A549 (cell line): ENCODE results near the gene TLR3. TPM values are rescaled to one million over a fixed set of nuclear protein-coding genes. Genes with fewer than 3 reads are reported as not detected.

Experiments
- ATAC-seq, 2 experiments: fragments of 200-7000 bp in 1 of 2; fragments of >200 bp in 1 of 2; cut with Nextera tagmentation in 1 of 2; cut with Tn5 transposase in 1 of 2; 3 replicates each; pipeline versions ENCODE4 v1.8.0 to v1.9.1; 2018 to 2020; ENCODE audit warnings: mild to moderate bottlenecking in 1 of 2, moderate library complexity in 1 of 2
- CTCF ChIA-PET: fragments of 300-600 bp; sonication (Branson Sonifier 250); formaldehyde crosslinking; extraction: SDS; loops from one replicate; lab custom pipeline; 2021; ENCODE audit warnings: antibody characterized with exemption, inconsistent platforms; lab: Yijun Ruan, JAX
- POLR2A ChIA-PET: fragments of 350-600 bp; formaldehyde crosslinking; extraction: SDS; loops from one replicate; lab custom pipeline; 2021; ENCODE audit warnings: antibody characterized with exemption, inconsistent platforms; lab: Yijun Ruan, JAX
- DNase-seq, 2 experiments: peaks; one replicate each; pipeline versions ENCODE4 v3.0.0 to v3.0.0-alpha.2; 2011 to 2016; ENCODE audit warnings: low read depth in 1 of 2, low spot score in 1 of 2
- FAIRE-seq: peaks from 2 replicates; lab custom pipeline; 2011; peaks lifted over from hg19 to GRCh38; lab: Jason Lieb, UNC
- H3K27ac ChIP-seq, 2 experiments: fragments of >200 bp; sonication (Bioruptor Twin); formaldehyde crosslinking; 3 replicates each; pipeline ENCODE4 v1.5.1; 2016 to 2017
- H3K4me1 ChIP-seq: fragments of >200 bp; sonication (Bioruptor Twin); formaldehyde crosslinking; 3 replicates; pipeline ENCODE4 v1.6.1; 2016
- H3K4me2 ChIP-seq: fragments of >200 bp; sonication (Bioruptor Twin); formaldehyde crosslinking; 3 replicates; pipeline ENCODE4 v1.6.1; 2016
- H3K4me3 ChIP-seq: fragments of >200 bp; sonication (Bioruptor Twin); formaldehyde crosslinking; 3 replicates; pipeline ENCODE4 v1.5.1; 2016
- H3K9me3 ChIP-seq: fragments of >200 bp; sonication (Bioruptor Twin); formaldehyde crosslinking; 3 replicates; pipeline ENCODE4 v1.6.1; 2016
- CBX8 ChIP-seq: fragments of 200-600 bp; sonication (generic); IDR thresholded peaks from 2 replicates; pipeline ENCODE4 v1.6.1; 2016
- CEBPB ChIP-seq, 2 experiments: fragments of >200 bp in 1 of 2; sonication (Bioruptor Twin) in 1 of 2; formaldehyde crosslinking in 1 of 2; IDR thresholded peaks; 2 replicates each; pipeline ENCODE4 v1.6.1; 2012 to 2016
- CHD2 ChIP-seq: fragments of 150-350 bp; IDR thresholded peaks from 2 replicates; pipeline ENCODE4 v1.6.1; 2014; ENCODE audit warnings: low read length; ENCODE audit not compliant: partially characterized antibody
- CHD4 ChIP-seq: fragments of 200-600 bp; sonication (generic); IDR thresholded peaks from 2 replicates; pipeline ENCODE4 v1.6.1; 2016; ENCODE audit warnings: antibody characterized with exemption, mild to moderate bottlenecking, borderline replicate concordance
- EHF ChIP-seq: fragments of 250-450 bp; sonication (Bioruptor Pico); IDR thresholded peaks from 2 replicates; pipeline ENCODE4 v1.5.0; 2020; ENCODE audit warnings: mild to moderate bottlenecking
- EP300 ChIP-seq, 2 experiments: fragments of >200 bp; sonication (Bioruptor Twin); formaldehyde crosslinking; IDR thresholded peaks; 2 replicates in 1 of 2; 3 replicates in 1 of 2; pipeline ENCODE4 v1.6.1; 2016 to 2017
- ESRRA ChIP-seq: fragments of 150-350 bp; IDR thresholded peaks from 2 replicates; pipeline ENCODE4 v1.6.1; 2014; ENCODE audit warnings: mild to moderate bottlenecking, low read length, borderline replicate concordance
- FOSB ChIP-seq: fragments of 250-450 bp; sonication (Bioruptor Pico); IDR thresholded peaks from 2 replicates; pipeline ENCODE4 v1.5.0; 2020; ENCODE audit warnings: mild to moderate bottlenecking, moderate library complexity
- FOSL2 ChIP-seq, 2 experiments: fragments of 450-650 bp in 1 of 2; fragments of >200 bp in 1 of 2; sonication (Bioruptor Twin) in 1 of 2; formaldehyde crosslinking; IDR thresholded peaks; 2 replicates each; pipeline versions ENCODE4 v1.5.0 to v1.6.1; 2016 to 2020; ENCODE audit warnings: mild to moderate bottlenecking in 1 of 2, moderate library complexity in 1 of 2
- FOXS1 ChIP-seq: fragments of 250-450 bp; sonication (Bioruptor Pico); IDR thresholded peaks from 2 replicates; pipeline ENCODE4 v1.5.0; 2020; ENCODE audit warnings: mild to moderate bottlenecking, moderate library complexity
- GATA3 ChIP-seq: IDR thresholded peaks from 2 replicates; pipeline ENCODE4 v1.6.1; 2012; ENCODE audit warnings: borderline replicate concordance
- HDAC2 ChIP-seq: fragments of 200-600 bp; sonication (generic); IDR thresholded peaks from 2 replicates; pipeline ENCODE4 v1.6.1; 2016
- HOXB13 ChIP-seq: fragments of 250-450 bp; sonication (Bioruptor Pico); IDR thresholded peaks from 2 replicates; pipeline ENCODE4 v1.5.0; 2020; ENCODE audit warnings: low read depth, mild to moderate bottlenecking, moderate library complexity
- JUN ChIP-seq, 2 experiments: fragments of >200 bp; sonication (Bioruptor Twin); formaldehyde crosslinking; IDR thresholded peaks; 2 replicates in 1 of 2; 3 replicates in 1 of 2; pipeline ENCODE4 v1.6.1; 2016 to 2017
- JUNB ChIP-seq: fragments of >200 bp; sonication (Bioruptor Twin); formaldehyde crosslinking; IDR thresholded peaks from 2 replicates; pipeline ENCODE4 v1.6.1; 2016
- NFE2L2 ChIP-seq: fragments of 150-350 bp; conservative IDR thresholded peaks from 2 replicates; pipeline ENCODE4 v1.6.1; 2014; ENCODE audit warnings: low read length
- NPAS2 ChIP-seq: fragments of 250-450 bp; sonication (Bioruptor Pico); IDR thresholded peaks from 2 replicates; pipeline ENCODE4 v1.8.0; 2022; ENCODE audit warnings: mild to moderate bottlenecking, moderate library complexity, borderline replicate concordance
- NR3C1 ChIP-seq: fragments of >200 bp; sonication (Bioruptor Twin); formaldehyde crosslinking; IDR thresholded peaks from 3 replicates; pipeline ENCODE4 v1.6.1; 2017
- POLR2A ChIP-seq: IDR thresholded peaks from 2 replicates; pipeline ENCODE4 v1.6.1; 2012; ENCODE audit warnings: mild to moderate bottlenecking, low read length
- POLR2AphosphoS2 ChIP-seq: conservative IDR thresholded peaks from 2 replicates; pipeline ENCODE4 v1.6.1; 2012; ENCODE audit warnings: low read length, improper control_type of control experiment, inconsistent platforms
- RAD21 ChIP-seq, 2 experiments: fragments of >200 bp in 1 of 2; sonication (Bioruptor Twin) in 1 of 2; formaldehyde crosslinking in 1 of 2; IDR thresholded peaks in 1 of 2; conservative IDR thresholded peaks in 1 of 2; 2 replicates in 1 of 2; 3 replicates in 1 of 2; pipeline ENCODE4 v1.6.1; 2012 to 2018; ENCODE audit warnings: inconsistent platforms in 1 of 2
- RNF2 ChIP-seq: fragments of 200-600 bp; sonication (generic); IDR thresholded peaks from 2 replicates; pipeline ENCODE4 v1.6.1; 2016; ENCODE audit warnings: low read depth, mild to moderate bottlenecking, antibody characterized with exemption, moderate library complexity, borderline replicate concordance
- SREBF2 ChIP-seq: fragments of 450-650 bp; IDR thresholded peaks from 2 replicates; pipeline ENCODE4 v1.6.1; 2014; ENCODE audit warnings: mild to moderate bottlenecking, moderate library complexity
- ZC3H11A ChIP-seq: fragments of 450-650 bp; IDR thresholded peaks from 2 replicates; pipeline ENCODE4 v1.6.1; 2014; ENCODE audit warnings: antibody characterized with exemption, mild to moderate bottlenecking
- WGBS: methylation state at CpG from one replicate; pipeline ENCODE4 v1.1.6; 2017; ENCODE audit errors: missing lambda C conversion rate; 5-methylcytosine and 5-hydroxymethylcytosine counted together
- polyA plus RNA-seq, 4 experiments: library from polyadenylated mRNA; depleted of rRNA in 3 of 4; stranded (reverse); fragments of >200 nt; fragmentation: RNase III in 1 of 4; extraction: RNeasy Plus Mini Kit Qiagen cat#74134 plus additional on column Dnase treatment in 1 of 4; gene quantifications; 2 replicates in 3 of 4; 3 replicates in 1 of 4; pipeline ENCODE4 v1.2.3, GENCODE V29; 2011 to 2017
- TF ChIP-seq, protein P1 (sequence below): fragments of 250-450 bp; sonication (Bioruptor Pico); IDR thresholded peaks from 2 replicates; pipeline ENCODE4 v1.5.0; 2020; ENCODE audit warnings: low read depth, mild to moderate bottlenecking, moderate library complexity
- TF ChIP-seq, protein P2 (sequence below): fragments of >200 bp; sonication (Bioruptor Twin); formaldehyde crosslinking; IDR thresholded peaks from 3 replicates; pipeline ENCODE4 v1.5.1; 2016
- TF ChIP-seq, protein P3 (sequence below): IDR thresholded peaks from 2 replicates; pipeline ENCODE4 v1.6.1; 2012
- TF ChIP-seq, protein P4 (sequence below): fragments of 200-600 bp; sonication (generic); IDR thresholded peaks from 2 replicates; pipeline ENCODE4 v1.6.1; 2016; ENCODE audit warnings: antibody characterized with exemption, mild to moderate bottlenecking, moderate library complexity

TLR3 gene
- polyA plus RNA-seq, 2 of the 4 experiments (the other 2 are of a cell fraction), result 0.09 to 0.81 TPM

DNA sequence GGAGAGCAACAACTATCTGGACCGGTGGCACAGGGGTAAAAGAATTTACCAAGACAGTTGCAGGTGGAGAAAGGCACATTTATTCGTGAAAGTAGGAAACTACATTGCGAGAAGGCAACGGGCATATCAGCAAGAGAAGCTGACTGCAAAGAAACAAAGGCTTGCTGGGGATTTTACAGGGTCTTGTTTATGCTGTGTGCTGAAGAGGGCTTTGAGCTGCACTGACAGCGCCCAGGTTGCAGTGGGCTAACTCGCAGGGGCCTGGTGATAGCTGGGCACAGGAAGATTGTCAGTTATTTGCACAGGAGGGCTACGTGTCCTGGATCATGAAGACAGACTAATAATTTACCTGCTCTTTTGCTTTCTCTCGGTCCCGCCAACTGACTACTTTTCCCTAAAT, 10.7 kb downstream of the TLR3 start (continued):
- TF ChIP-seq JUN (IDR thresholded peaks at IDR 0.05) (no peak), CHD4 (no peak), RAD21 (conservative IDR thresholded peaks at IDR 0.05 in 1 of 2, IDR thresholded peaks at IDR 0.05 in 1 of 2) (no peak)
- TF ChIP-seq, protein P1, sequence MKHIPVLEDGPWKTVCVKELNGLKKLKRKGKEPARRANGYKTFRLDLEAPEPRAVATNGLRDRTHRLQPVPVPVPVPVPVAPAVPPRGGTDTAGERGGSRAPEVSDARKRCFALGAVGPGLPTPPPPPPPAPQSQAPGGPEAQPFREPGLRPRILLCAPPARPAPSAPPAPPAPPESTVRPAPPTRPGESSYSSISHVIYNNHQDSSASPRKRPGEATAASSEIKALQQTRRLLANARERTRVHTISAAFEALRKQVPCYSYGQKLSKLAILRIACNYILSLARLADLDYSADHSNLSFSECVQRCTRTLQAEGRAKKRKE, result no peak
- TF ChIP-seq, protein P2, sequence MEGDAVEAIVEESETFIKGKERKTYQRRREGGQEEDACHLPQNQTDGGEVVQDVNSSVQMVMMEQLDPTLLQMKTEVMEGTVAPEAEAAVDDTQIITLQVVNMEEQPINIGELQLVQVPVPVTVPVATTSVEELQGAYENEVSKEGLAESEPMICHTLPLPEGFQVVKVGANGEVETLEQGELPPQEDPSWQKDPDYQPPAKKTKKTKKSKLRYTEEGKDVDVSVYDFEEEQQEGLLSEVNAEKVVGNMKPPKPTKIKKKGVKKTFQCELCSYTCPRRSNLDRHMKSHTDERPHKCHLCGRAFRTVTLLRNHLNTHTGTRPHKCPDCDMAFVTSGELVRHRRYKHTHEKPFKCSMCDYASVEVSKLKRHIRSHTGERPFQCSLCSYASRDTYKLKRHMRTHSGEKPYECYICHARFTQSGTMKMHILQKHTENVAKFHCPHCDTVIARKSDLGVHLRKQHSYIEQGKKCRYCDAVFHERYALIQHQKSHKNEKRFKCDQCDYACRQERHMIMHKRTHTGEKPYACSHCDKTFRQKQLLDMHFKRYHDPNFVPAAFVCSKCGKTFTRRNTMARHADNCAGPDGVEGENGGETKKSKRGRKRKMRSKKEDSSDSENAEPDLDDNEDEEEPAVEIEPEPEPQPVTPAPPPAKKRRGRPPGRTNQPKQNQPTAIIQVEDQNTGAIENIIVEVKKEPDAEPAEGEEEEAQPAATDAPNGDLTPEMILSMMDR, result no peak

DNA sequence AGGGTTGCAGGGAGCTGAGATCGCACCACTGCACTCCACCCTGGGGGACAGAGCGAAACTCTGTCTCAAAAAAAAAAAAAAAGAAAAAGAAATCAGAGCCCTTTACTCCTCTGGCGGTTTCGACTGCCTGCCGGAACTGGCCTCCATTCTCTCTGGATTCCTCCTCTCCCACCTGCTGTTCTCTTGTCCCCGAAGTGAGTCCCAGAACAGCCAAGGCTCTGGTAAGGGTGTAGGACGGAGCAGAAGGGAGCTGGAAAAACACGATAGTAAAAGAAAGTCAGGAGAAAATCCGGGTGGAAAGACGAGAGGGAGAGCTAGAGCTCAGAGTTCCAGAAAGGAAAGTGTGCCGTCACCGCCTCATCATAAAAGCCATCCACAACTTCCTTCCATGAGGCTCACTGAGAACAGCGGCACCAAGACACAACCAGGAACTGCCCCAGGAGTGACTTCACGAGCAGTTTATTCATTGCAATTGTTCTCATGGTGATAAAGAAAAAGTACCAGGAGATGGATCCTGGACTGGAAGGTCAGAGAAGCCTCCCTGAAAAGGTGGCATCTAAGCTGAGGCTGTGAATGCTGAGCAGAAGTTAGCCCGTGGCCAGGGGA, 12.3 kb downstream of the TLR3 start:
- DNase-seq, result no peak
- Histone ChIP-seq H3K4me3 (no peak overlapping the region), H3K27ac (no peak overlapping the region), H3K4me1 (no peaks in the 10 kb centered on the region)
- POLR2A ChIA-PET, result no interaction called here
- no peak for TF ChIP-seq HOXB13 (CRISPR knock-in tag)
- no peak for TF ChIP-seq NR3C1
- no peak for TF ChIP-seq ESRRA
- no peak for TF ChIP-seq GATA3
- no peak for TF ChIP-seq NPAS2
- TF ChIP-seq JUNB, result no peak
- TF ChIP-seq CBX8, result no peak
- no peak for TF ChIP-seq FOSL2 (IDR thresholded peaks at IDR 0.05)
- no peak for TF ChIP-seq FOSL2 (CRISPR knock-in tag; IDR thresholded peaks at IDR 0.05)
- no peak for TF ChIP-seq HDAC2
- no peak for TF ChIP-seq ZC3H11A
- TF ChIP-seq, all 56 proteins: peak for 0
- FAIRE-seq (no peak), ATAC-seq (no peak)
- 66% methylated on average over 15 of the region's 15 CpGs for WGBS
- H3K9me3 ChIP-seq, result no peaks in the 10 kb centered on the region
- no peak overlapping the region for H3K4me2 ChIP-seq
- CTCF ChIA-PET, result interaction anchor here (0.6 to 1.0 kb wide), 2 partner anchors 14 to 56 kb away, joined by 3 to 5 read pairs; no protein-coding TSS in a partner anchor

DNA sequence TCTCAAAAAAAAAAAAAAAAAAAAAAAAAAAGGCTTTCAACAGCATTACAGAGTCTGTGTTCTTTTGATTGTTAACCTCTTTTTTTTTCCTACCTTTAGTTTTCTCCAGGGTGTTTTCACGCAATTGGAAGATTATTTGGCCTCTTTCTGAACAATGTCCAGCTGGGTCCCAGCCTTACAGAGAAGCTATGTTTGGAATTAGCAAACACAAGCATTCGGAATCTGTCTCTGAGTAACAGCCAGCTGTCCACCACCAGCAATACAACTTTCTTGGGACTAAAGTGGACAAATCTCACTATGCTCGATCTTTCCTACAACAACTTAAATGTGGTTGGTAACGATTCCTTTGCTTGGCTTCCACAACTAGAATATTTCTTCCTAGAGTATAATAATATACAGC, 13.3 kb downstream of the TLR3 start:
- WGBS, result 80% methylated on average over 4 of the region's 4 CpGs
- FAIRE-seq (no peak), ATAC-seq (no peak), DNase-seq (no peak)
- POLR2A ChIA-PET, result no interaction called here
- TF ChIP-seq POLR2A, result no peak
- no peak for TF ChIP-seq NR3C1
- TF ChIP-seq POLR2AphosphoS2, result no peak
- no peak for TF ChIP-seq CEBPB (IDR thresholded peaks at IDR 0.05)
- TF ChIP-seq CBX8, result no peak
- TF ChIP-seq, protein P3, sequence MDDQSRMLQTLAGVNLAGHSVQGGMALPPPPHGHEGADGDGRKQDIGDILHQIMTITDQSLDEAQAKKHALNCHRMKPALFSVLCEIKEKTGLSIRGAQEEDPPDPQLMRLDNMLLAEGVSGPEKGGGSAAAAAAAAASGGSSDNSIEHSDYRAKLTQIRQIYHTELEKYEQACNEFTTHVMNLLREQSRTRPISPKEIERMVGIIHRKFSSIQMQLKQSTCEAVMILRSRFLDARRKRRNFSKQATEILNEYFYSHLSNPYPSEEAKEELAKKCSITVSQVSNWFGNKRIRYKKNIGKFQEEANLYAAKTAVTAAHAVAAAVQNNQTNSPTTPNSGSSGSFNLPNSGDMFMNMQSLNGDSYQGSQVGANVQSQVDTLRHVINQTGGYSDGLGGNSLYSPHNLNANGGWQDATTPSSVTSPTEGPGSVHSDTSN, result no peak
- TF ChIP-seq, protein P4, sequence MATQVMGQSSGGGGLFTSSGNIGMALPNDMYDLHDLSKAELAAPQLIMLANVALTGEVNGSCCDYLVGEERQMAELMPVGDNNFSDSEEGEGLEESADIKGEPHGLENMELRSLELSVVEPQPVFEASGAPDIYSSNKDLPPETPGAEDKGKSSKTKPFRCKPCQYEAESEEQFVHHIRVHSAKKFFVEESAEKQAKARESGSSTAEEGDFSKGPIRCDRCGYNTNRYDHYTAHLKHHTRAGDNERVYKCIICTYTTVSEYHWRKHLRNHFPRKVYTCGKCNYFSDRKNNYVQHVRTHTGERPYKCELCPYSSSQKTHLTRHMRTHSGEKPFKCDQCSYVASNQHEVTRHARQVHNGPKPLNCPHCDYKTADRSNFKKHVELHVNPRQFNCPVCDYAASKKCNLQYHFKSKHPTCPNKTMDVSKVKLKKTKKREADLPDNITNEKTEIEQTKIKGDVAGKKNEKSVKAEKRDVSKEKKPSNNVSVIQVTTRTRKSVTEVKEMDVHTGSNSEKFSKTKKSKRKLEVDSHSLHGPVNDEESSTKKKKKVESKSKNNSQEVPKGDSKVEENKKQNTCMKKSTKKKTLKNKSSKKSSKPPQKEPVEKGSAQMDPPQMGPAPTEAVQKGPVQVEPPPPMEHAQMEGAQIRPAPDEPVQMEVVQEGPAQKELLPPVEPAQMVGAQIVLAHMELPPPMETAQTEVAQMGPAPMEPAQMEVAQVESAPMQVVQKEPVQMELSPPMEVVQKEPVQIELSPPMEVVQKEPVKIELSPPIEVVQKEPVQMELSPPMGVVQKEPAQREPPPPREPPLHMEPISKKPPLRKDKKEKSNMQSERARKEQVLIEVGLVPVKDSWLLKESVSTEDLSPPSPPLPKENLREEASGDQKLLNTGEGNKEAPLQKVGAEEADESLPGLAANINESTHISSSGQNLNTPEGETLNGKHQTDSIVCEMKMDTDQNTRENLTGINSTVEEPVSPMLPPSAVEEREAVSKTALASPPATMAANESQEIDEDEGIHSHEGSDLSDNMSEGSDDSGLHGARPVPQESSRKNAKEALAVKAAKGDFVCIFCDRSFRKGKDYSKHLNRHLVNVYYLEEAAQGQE, result no peak
- no peak for TF ChIP-seq EP300 (IDR thresholded peaks at IDR 0.05)
- TF ChIP-seq HDAC2, result no peak
- TF ChIP-seq NFE2L2, result no peak
- no peak for TF ChIP-seq SREBF2
- TF ChIP-seq EHF (CRISPR knock-in tag), result no peak
- no peak for TF ChIP-seq JUNB
- no peak for TF ChIP-seq RNF2
- no peak for TF ChIP-seq FOSB (CRISPR knock-in tag)
- TF ChIP-seq NPAS2, result no peak
- no peak for TF ChIP-seq RAD21 (conservative IDR thresholded peaks at IDR 0.05 in 1 of 2, IDR thresholded peaks at IDR 0.05 in 1 of 2)
- TF ChIP-seq FOXS1 (CRISPR knock-in tag), result no peak
- TF ChIP-seq CHD2, result no peak
- H3K4me2 ChIP-seq, result no peak overlapping the region
- no peak overlapping the region for H3K4me3 ChIP-seq
- H3K9me3 ChIP-seq, result no peaks in the 10 kb centered on the region
- CTCF ChIA-PET, result interaction anchor here (1.0 kb wide), 1 partner anchor 15 kb away, joined by 5 read pairs; no protein-coding TSS in a partner anchor
- no peaks in the 10 kb centered on the region for H3K4me1 ChIP-seq
- H3K27ac ChIP-seq, result no peak overlapping the region
